Measurements from ENCODE around the gene WBP1L. TPM values are rescaled to one million over a fixed set of nuclear protein-coding genes. Genes with fewer than 3 reads are reported as not detected.

WBP1L gene
- total and polyA plus RNA-seq, 2 of the 13 experiments (the other 11 are each of a cell fraction or from before 2014, with no cell fraction given) = 8.3 to 12.3 TPM

DNA sequence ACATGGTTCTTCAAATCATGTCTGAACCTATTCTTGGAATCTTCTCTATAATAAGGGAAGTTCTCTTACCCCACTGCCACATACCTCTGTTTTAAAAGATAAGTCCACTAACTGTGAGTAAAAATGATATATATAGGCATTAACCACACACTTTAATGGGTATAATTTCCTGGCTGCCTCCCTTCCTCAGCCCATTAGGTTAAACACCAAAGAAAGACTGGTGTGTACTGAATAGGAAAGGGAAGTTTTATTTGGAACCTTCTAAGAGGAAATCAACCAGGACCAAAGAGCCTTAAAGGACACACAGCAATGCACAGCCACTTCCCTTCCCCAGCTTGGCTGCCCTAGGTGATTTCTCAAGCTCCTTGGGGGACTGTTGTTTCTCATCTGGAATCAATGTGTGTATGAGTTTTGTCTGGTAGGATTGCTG is 5.0 kb upstream of the WBP1L start:
- POLR2A ChIA-PET = interaction anchor here (0.6 to 1.8 kb wide), 3 partner anchors 24 to 38 kb away, joined by 3 to 6 read pairs (median 3); partner anchors contain the start of genes ARL3 and SFXN2
- Histone ChIP-seq H3K4me1 (ENCODE audit: insufficient read depth, low read length) (peaks cover 9% of the 10 kb centered on the region), H3K9me3 (ENCODE audit: low read length) (no peaks in the 10 kb centered on the region), H4K20me1 (ENCODE audit: insufficient read depth, low read length) (no peaks in the 10 kb centered on the region), H2AFZ (ENCODE audit: low read length) (no peak overlapping the region), H3K27me3 (ENCODE audit: control insufficient read depth in 1 of 2, insufficient read depth in 2 of 2, low read length in 2 of 2) (no peaks in the 10 kb centered on the region), H3K27ac (ENCODE audit: extremely low read length, insufficient read depth, low read length) (no peak overlapping the region), H3K4me2 (ENCODE audit: low read depth, low read length) (no peak overlapping the region), H3K9ac (ENCODE audit: insufficient read depth, low read depth, low read length) (no peak overlapping the region), H3K4me3 (replicated peaks in 1 of 3; ENCODE audit: insufficient read depth in 1 of 3, low read depth in 2 of 3, low read length in 3 of 3) (no peak overlapping the region), H3K79me2 (ENCODE audit: insufficient read depth, low read length) (no peaks in the 10 kb centered on the region), H3K36me3 (replicated peaks in 1 of 2; ENCODE audit: control insufficient read depth in 1 of 2, insufficient read depth in 2 of 2, low read length in 2 of 2) (peaks cover 0 to 8% of the 10 kb centered on the region in 2 experiments; a peak in 3 of 5 replicates)
- DNase-seq (ENCODE audit: low spot score) (no peak), ATAC-seq (no peak), FAIRE-seq (no peak)
- in situ Hi-C loops (cut with HindIII; ENCODE audit: extremely low pct_ligation_motif_present, low pct_unique_long_range_greater_than_20kb) = loop anchor here (25.0 kb wide), 1 partner anchor 324 kb away; no protein-coding TSS in a partner anchor
- intact Hi-C loops (cut with micrococcal nuclease; ENCODE audit: unreplicated experiment) = no loop called here
- BruUV-seq (replicated peaks) = no TSS peak
- CTCF ChIA-PET (ENCODE audit: low intra/inter-chr PET ratio, low total read pairs) = no interaction called here
- TF ChIP-seq, protein P1, sequence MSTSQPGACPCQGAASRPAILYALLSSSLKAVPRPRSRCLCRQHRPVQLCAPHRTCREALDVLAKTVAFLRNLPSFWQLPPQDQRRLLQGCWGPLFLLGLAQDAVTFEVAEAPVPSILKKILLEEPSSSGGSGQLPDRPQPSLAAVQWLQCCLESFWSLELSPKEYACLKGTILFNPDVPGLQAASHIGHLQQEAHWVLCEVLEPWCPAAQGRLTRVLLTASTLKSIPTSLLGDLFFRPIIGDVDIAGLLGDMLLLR (CRISPR knock-in tag; IDR thresholded peaks at IDR 0.05) = no peak
- TF ChIP-seq POLR2AphosphoS5 (IDR thresholded peaks at IDR 0.05; ENCODE audit: low read depth, low read length) = 0 out of 2 replicates have a peak, but pooled peaks have one; percentile 14

DNA sequence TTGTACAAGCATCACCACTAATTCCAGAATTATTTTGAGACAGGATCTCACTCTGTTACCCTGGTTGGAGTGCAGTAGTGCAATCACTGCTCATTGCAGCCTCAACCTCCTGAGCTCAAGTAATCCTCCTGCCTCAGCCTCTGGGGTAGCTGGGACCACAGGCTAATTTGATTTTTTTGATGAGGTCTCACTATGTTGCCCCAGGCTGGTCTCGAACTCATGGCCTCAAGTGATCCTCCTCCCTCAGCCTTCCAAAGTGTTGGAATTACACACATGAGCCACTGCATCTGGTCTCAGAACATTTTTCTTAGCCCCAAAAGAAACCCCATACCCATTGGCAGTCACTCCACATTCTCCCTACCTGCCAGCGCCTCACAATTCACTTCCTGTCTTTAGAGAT is 3.5 kb upstream of the WBP1L start:
- ATAC-seq (no peak), FAIRE-seq (no peak), DNase-seq (ENCODE audit: low spot score) (no peak)
- no peak overlapping the region for H3K27ac ChIP-seq (ENCODE audit: extremely low read length, insufficient read depth, low read length)
- peaks cover 14% of the 10 kb centered on the region for H3K79me2 ChIP-seq (ENCODE audit: insufficient read depth, low read length)
- ChIA-PET POLR2A (interaction anchor here (1.5 kb wide), 1 partner anchor 29 kb away, joined by 4 read pairs; no protein-coding TSS in a partner anchor), CTCF (ENCODE audit: low intra/inter-chr PET ratio, low total read pairs) (no interaction called here)
- WGBS (ENCODE audit: low lambda C conversion rate) = 100% methylated on average over 2 of the region's 2 CpGs
- TF ChIP-seq FOXC1 (CRISPR knock-in tag; IDR thresholded peaks at IDR 0.05; ENCODE audit: borderline replicate concordance) (no peak), ZFYVE20 (CRISPR knock-in tag; IDR thresholded peaks at IDR 0.05; ENCODE audit: borderline replicate concordance, low read depth) (no peak), MIER3 (CRISPR knock-in tag; IDR thresholded peaks at IDR 0.05; ENCODE audit: borderline replicate concordance) (no peak), POLR2G (IDR thresholded peaks at IDR 0.05; ENCODE audit: low read depth, low read length) (0 out of 2 replicates have a peak, but pooled peaks have one; percentile 8)
- no peak overlapping the region for H3K9ac ChIP-seq (ENCODE audit: insufficient read depth, low read depth, low read length)
- in situ Hi-C loops (cut with HindIII; ENCODE audit: extremely low pct_ligation_motif_present, low pct_unique_long_range_greater_than_20kb) (loop anchor here (10.0 to 25.0 kb wide), 2 partner anchors 75 to 322 kb away; no protein-coding TSS in a partner anchor), intact Hi-C loops (cut with micrococcal nuclease; ENCODE audit: unreplicated experiment) (loop anchor here (5.0 kb wide), 1 partner anchor 37 kb away; no protein-coding TSS in a partner anchor)
- H3K4me2 ChIP-seq (ENCODE audit: low read depth, low read length) = no peak overlapping the region
- no peak overlapping the region for H2AFZ ChIP-seq (ENCODE audit: low read length)
- no peaks in the 10 kb centered on the region; a peak in 1 of 5 replicates for H3K27me3 ChIP-seq (ENCODE audit: control insufficient read depth in 1 of 2, insufficient read depth in 2 of 2, low read length in 2 of 2)
- H3K4me1 ChIP-seq (ENCODE audit: insufficient read depth, low read length) = peaks cover 17% of the 10 kb centered on the region
- H3K36me3 ChIP-seq (replicated peaks in 1 of 2; ENCODE audit: control insufficient read depth in 1 of 2, insufficient read depth in 2 of 2, low read length in 2 of 2) = peaks cover 0 to 4% of the 10 kb centered on the region in 2 experiments; a peak in 1 of 5 replicates
- no TSS peak for BruUV-seq (replicated peaks)
- H3K4me3 ChIP-seq (replicated peaks in 1 of 3; ENCODE audit: insufficient read depth in 1 of 3, low read depth in 2 of 3, low read length in 3 of 3) = no peak overlapping the region
- H3K9me3 ChIP-seq (ENCODE audit: low read length) = no peaks in the 10 kb centered on the region
- H4K20me1 ChIP-seq (ENCODE audit: insufficient read depth, low read length) = no peaks in the 10 kb centered on the region
